Mesendoderm (in vitro differentiated cells): Measurements from ENCODE around the gene ACTRT2.

Source experiments
- DNase-seq: peaks from one replicate; pipeline ENCODE4 v3.0.0; 2013
- H2AK5ac ChIP-seq: 2 replicates; pipeline ENCODE4 v1.6.1; 2013; ENCODE audit warnings: low read length, inconsistent platforms
- H2BK120ac ChIP-seq: 2 replicates; pipeline ENCODE4 v1.6.1; 2013; ENCODE audit warnings: low read depth, mild to moderate bottlenecking, low read length, moderate library complexity, mixed read lengths
- H2BK15ac ChIP-seq: replicated peaks from 2 replicates; pipeline ENCODE4 v1.6.1; 2013; ENCODE audit warnings: low read depth, mild to moderate bottlenecking, moderate library complexity
- H2BK5ac ChIP-seq: 2 replicates; pipeline ENCODE4 v1.6.1; 2013; ENCODE audit warnings: low read length, inconsistent platforms
- H3K18ac ChIP-seq: 2 replicates; pipeline ENCODE4 v1.6.1; 2013; ENCODE audit warnings: mild to moderate bottlenecking, low read length, mixed read lengths
- H3K23ac ChIP-seq: one replicate; pipeline ENCODE4 v1.6.1; 2013; ENCODE audit warnings: low read length
- H3K27ac ChIP-seq: 2 replicates; pipeline ENCODE4 v1.5.1; 2013; ENCODE audit warnings: low read depth, mild to moderate bottlenecking, inconsistent platforms, low read length, moderate library complexity
- H3K27me3 ChIP-seq: 2 replicates; pipeline ENCODE4 v1.6.1; 2013; ENCODE audit warnings: low read length, control low read depth, mild to moderate bottlenecking, inconsistent platforms; ENCODE audit not compliant: insufficient read depth, poor library complexity
- H3K36me3 ChIP-seq: 2 replicates; pipeline ENCODE4 v1.6.1; 2013; ENCODE audit warnings: low read length, inconsistent platforms; ENCODE audit not compliant: control insufficient read depth, insufficient read depth
- H3K4ac ChIP-seq: one replicate; pipeline ENCODE4 v1.6.1; 2013; ENCODE audit warnings: low read depth, mild to moderate bottlenecking, low read length, moderate library complexity
- H3K4me1 ChIP-seq: 2 replicates; pipeline ENCODE4 v1.6.1; 2013; ENCODE audit warnings: low read depth, low read length, inconsistent platforms; ENCODE audit not compliant: control insufficient read depth
- H3K4me2 ChIP-seq: 2 replicates; pipeline ENCODE4 v1.6.1; 2013; ENCODE audit warnings: low read length
- H3K4me3 ChIP-seq: 2 replicates; pipeline ENCODE4 v1.5.1; 2013; ENCODE audit warnings: mild to moderate bottlenecking, low read length
- H3K56ac ChIP-seq: one replicate; pipeline ENCODE4 v1.6.1; 2013; ENCODE audit warnings: low read length
- H3K79me1 ChIP-seq: 2 replicates; pipeline ENCODE4 v1.6.1; 2013; ENCODE audit warnings: low read length, inconsistent platforms
- H3K79me2 ChIP-seq: 2 replicates; pipeline ENCODE4 v1.6.1; 2013; ENCODE audit warnings: mild to moderate bottlenecking, low read length; ENCODE audit not compliant: control insufficient read depth, insufficient read depth
- H3K9ac ChIP-seq: 2 replicates; pipeline ENCODE4 v1.6.1; 2013; ENCODE audit warnings: low read length, inconsistent platforms
- H4K5ac ChIP-seq: one replicate; pipeline ENCODE4 v1.6.1; 2013; ENCODE audit warnings: low read length
- H4K8ac ChIP-seq: one replicate; pipeline ENCODE4 v1.6.1; 2013; ENCODE audit warnings: low read depth, mild to moderate bottlenecking, control low read depth, low read length, moderate library complexity
- WGBS: extraction: QIAGEN DNeasy Blood & Tissue Kit; methylation state at CpG from one replicate; pipeline ENCODE4 v1.1.7; 2013; ENCODE audit warnings: low lambda C conversion rate, missing lambda C conversion rate; ENCODE audit not compliant: insufficient coverage; ENCODE audit errors: extremely low coverage; 5-methylcytosine and 5-hydroxymethylcytosine counted together

The ACTRT2 gene

DNA sequence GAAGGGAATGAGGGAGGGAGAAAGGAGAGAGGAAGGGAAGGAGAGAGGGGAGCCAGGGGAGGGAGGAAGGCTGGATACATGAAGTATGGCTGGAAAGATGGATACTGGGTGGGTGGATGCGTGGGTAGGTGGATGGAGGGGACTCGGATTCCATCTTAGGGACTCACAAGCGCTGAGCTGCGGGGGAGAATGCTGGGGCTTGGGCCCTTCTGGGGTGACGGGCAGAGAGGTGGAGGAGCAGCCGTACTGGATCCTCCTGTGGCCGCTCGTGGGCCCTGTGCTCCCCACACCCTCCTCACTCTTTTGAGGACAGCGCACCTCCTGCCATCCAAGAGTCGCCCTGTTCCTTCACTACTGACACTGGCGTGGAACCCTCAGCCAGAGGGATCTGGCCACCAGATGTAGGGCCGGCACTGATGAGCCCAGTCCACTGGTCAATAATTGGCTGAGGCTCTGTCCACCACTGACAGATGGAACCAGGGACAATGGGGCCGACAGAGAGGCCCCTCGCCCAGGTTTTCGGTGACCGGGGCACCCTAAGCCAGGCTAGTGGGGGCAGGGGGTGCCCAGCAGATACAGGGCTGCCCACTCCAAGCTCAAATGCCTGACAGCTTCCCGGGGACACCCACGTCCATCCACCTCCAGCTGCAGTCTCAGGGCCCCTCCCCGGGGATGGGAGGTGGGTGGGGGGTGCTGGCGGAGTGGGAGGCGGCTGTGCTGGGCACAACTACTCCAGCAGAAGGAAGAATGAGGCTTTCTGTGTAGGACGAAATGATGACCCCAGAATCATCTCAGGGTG, 4.4 kb upstream of the ACTRT2 start:
- Histone ChIP-seq H3K27ac (no peak overlapping the region), H3K56ac (no peak overlapping the region), H3K79me1 (no peaks in the 10 kb centered on the region), H3K27me3 (no peaks in the 10 kb centered on the region), H2BK120ac (no peak overlapping the region), H3K4me3 (no peak overlapping the region), H3K18ac (no peak overlapping the region), H3K4me1 (no peaks in the 10 kb centered on the region), H2BK15ac (no peak overlapping the region), H3K4ac (no peak overlapping the region), H3K79me2 (no peaks in the 10 kb centered on the region), H2BK5ac (no peak overlapping the region), H3K4me2 (no peak overlapping the region), H3K23ac (no peak overlapping the region), H3K9ac (no peak overlapping the region), H4K8ac (no peak overlapping the region), H2AK5ac (no peak overlapping the region), H3K36me3 (no peaks in the 10 kb centered on the region), H4K5ac (no peak overlapping the region)
- no peak for DNase-seq
- WGBS: no CpG with 5 or more reads among the region's 22 CpGs

DNA sequence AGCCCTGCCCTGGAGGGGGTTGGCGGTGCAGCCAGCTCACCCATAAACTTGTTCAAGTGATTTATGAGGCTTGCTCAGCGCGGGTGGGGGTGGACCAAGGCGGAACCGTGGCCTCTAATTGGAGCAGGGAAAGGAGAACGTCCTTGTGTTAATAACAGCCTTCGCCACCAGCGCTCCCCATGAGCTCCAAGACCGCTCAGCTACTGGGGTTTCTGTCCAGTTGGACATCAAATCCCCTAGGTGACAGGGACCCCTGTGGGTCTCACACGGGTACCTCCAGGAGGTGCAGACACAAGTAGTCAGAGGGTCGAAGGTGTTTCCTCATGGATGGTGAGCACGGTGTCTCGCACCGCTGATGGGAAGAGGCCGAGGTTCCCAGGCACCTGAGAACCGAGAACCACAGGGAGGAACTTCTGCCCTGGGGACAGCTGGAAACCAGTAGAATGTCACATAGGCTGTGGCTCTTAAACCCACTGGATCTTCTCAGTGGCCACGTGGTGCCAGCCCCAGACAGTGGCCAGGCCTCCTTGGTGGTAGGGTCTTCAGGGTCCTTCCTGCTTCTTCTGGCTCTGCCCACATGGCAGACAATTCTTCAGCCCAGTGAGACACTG, 3.7 kb upstream of the ACTRT2 start:
- Histone ChIP-seq H3K27me3 (no peaks in the 10 kb centered on the region), H2AK5ac (no peak overlapping the region), H3K18ac (no peak overlapping the region), H3K79me1 (no peaks in the 10 kb centered on the region), H3K4me1 (no peaks in the 10 kb centered on the region), H3K23ac (no peak overlapping the region), H3K27ac (no peak overlapping the region), H3K56ac (no peak overlapping the region), H2BK5ac (no peak overlapping the region), H3K36me3 (no peaks in the 10 kb centered on the region), H3K4me3 (no peak overlapping the region), H3K4me2 (no peak overlapping the region), H3K79me2 (no peaks in the 10 kb centered on the region), H4K8ac (no peak overlapping the region), H2BK120ac (no peak overlapping the region), H3K9ac (no peak overlapping the region), H2BK15ac (no peak overlapping the region), H4K5ac (no peak overlapping the region), H3K4ac (no peak overlapping the region)
- no peak for DNase-seq
- no CpG with 5 or more reads among the region's 17 CpGs for WGBS

DNA sequence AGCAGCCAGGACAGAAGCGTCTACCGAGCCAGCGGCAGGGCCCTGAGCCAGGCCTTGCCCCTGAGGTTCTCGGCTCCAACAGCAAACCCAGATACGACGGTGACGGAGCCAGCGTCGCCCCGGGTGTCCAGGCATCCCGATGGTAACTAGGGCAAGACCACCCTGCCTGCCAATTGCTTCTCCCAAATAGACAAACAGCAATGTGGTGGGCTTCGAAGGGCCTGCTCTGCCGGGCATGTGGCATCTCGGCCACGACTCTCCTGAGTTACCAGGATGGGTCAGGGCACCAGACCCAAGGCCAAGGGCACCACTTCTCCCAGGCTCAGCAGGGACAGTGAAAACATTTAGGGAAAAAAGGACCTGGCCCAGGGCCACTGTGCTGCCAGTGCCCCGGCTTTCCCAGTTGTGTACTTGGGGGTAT, 3.2 kb upstream of the ACTRT2 start:
- Histone ChIP-seq H3K27me3 (no peaks in the 10 kb centered on the region), H3K56ac (no peak overlapping the region), H2BK15ac (no peak overlapping the region), H3K4me3 (no peak overlapping the region), H3K4me1 (no peaks in the 10 kb centered on the region), H3K79me1 (no peaks in the 10 kb centered on the region), H2BK120ac (no peak overlapping the region), H3K9ac (no peak overlapping the region), H3K18ac (no peak overlapping the region), H3K79me2 (no peaks in the 10 kb centered on the region), H3K23ac (no peak overlapping the region), H2BK5ac (no peak overlapping the region), H3K27ac (no peak overlapping the region), H2AK5ac (no peak overlapping the region), H4K5ac (no peak overlapping the region), H4K8ac (no peak overlapping the region), H3K4ac (no peak overlapping the region), H3K36me3 (no peaks in the 10 kb centered on the region), H3K4me2 (no peak overlapping the region)
- DNase-seq: no peak
- WGBS: no CpG with 5 or more reads among the region's 16 CpGs

DNA sequence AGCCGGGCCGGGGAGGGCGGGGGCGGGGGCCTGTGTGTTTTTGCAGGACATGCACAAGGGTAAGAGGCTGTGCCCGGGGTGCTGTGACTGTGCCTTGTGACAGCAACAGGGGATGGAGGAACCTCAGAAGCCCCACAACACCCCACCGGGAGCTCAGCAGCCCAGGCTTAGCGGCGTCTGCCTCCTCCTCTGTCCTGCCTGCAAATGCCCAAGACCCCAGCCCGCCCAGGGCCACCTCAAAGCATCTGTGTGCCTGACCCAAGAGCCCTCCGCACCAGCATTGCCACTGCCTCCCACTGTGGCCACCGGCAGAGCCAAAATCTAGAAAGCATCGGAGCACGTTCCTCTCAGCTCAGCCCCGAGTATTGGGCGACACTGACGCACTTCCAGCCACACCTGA, 2.7 kb upstream of the ACTRT2 start:
- Histone ChIP-seq H2BK5ac (no peak overlapping the region), H4K5ac (no peak overlapping the region), H3K4me1 (no peaks in the 10 kb centered on the region), H3K27ac (no peak overlapping the region), H3K27me3 (no peaks in the 10 kb centered on the region), H2BK15ac (no peak overlapping the region), H2BK120ac (no peak overlapping the region), H3K79me2 (no peaks in the 10 kb centered on the region), H3K4me2 (no peak overlapping the region), H2AK5ac (no peak overlapping the region), H3K23ac (no peak overlapping the region), H3K36me3 (no peaks in the 10 kb centered on the region), H3K4me3 (no peak overlapping the region), H3K56ac (no peak overlapping the region), H3K79me1 (no peaks in the 10 kb centered on the region), H3K9ac (no peak overlapping the region), H4K8ac (no peak overlapping the region), H3K4ac (no peak overlapping the region), H3K18ac (no peak overlapping the region)
- DNase-seq: no peak
- WGBS: no CpG with 5 or more reads among the region's 16 CpGs

DNA sequence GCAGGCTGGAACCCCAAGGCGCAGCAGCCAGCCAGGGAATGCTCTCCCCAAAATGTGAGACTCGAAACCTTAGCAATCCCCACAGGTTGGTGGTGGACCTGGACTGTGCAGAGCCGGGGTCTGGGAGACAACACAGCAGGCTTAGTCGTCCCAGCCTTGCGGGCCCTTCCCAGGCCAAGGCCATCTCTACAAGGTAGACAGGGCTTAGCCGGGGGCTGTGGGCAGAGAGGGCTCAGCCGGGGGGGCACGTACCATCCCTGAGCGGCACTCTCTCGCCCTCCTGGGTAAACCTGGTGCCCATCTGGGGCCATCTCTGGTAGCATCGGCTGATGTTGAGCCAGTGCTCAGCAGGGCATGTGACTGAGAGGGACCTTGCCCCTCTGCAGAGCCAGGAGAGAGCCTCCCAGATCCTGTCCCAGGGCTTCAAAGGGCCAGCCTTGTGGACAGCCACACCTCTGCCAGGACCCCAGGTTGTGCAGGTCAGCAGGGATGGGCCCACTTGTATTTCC, 2.2 kb upstream of the ACTRT2 start:
- no peaks in the 10 kb centered on the region for H3K27me3 ChIP-seq
- no peak overlapping the region for H3K18ac ChIP-seq
- H3K23ac ChIP-seq: no peak overlapping the region
- H2BK5ac ChIP-seq: no peak overlapping the region
- H2AK5ac ChIP-seq: no peak overlapping the region
- no peak overlapping the region for H3K4ac ChIP-seq
- H3K4me1 ChIP-seq: no peaks in the 10 kb centered on the region
- H3K9ac ChIP-seq: no peak overlapping the region
- no peak overlapping the region for H2BK120ac ChIP-seq
- H3K4me3 ChIP-seq: no peak overlapping the region
- no peak overlapping the region for H2BK15ac ChIP-seq
- H3K4me2 ChIP-seq: no peak overlapping the region
- H3K56ac ChIP-seq: no peak overlapping the region
- no peak overlapping the region for H4K8ac ChIP-seq
- DNase-seq: no peak
- no CpG with 5 or more reads among the region's 11 CpGs for WGBS
- no peak overlapping the region for H4K5ac ChIP-seq
- H3K79me2 ChIP-seq: no peaks in the 10 kb centered on the region
- H3K27ac ChIP-seq: no peak overlapping the region
- no peaks in the 10 kb centered on the region for H3K36me3 ChIP-seq
- H3K79me1 ChIP-seq: no peaks in the 10 kb centered on the region
